ENCODE data around the gene METTL25B. TPM values are rescaled to one million over a fixed set of nuclear protein-coding genes. Genes with fewer than 3 reads are reported as not detected.

Gene METTL25B
- total RNA-seq, 1 experiment from 2014 or later: 51.0 TPM

DNA sequence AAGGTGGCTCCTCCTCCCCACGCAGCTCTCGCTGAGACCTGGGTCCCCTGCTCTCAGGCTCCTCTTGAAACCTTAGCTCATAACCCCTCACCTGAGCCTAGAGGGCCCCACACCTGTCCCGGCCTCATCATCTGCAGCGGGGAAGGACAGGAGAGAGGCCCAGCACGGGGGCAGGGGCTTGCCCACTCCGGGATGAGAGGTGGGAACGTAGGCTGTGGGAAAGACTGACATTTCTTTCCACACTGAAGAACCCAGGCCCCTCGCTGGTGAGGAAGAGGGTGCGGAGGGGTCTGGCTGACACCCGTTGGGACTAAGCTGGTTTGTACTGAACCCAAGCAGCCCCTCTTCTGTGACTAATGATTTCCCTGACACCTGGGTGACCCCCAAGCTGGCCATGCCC lies 37.1 kb upstream of the METTL25B start:
- BruUV-seq (replicated peaks): no TSS peak
- H3K4me2 ChIP-seq: peak overlapping the region; percentile 95
- H3K9me3 ChIP-seq (ENCODE audit: insufficient read depth, low read depth): no peaks in the 10 kb centered on the region
- H3K4me3 ChIP-seq: peak overlapping the region; percentile 46; the same call in 1 of the 2 replicates
- H3K36me3 ChIP-seq (ENCODE audit: low read depth): no peaks in the 10 kb centered on the region
- peaks cover 50% of the 10 kb centered on the region for H3F3A ChIP-seq (ENCODE audit: insufficient read depth, low read depth)
- ChIA-PET POLR2A (ENCODE audit: unreplicated experiment) (interaction anchor here (0.6 to 1.2 kb wide), 3 partner anchors 12 to 14 kb away, joined by 7 to 28 read pairs (median 10); partner anchors contain the start of gene CRABP2), CTCF (interaction anchor here (1.0 to 6.3 kb wide), 4 partner anchors 14 to 63 kb away, joined by 5 to 109 read pairs (median 14); partner anchors contain the start of gene CRABP2)
- no peaks in the 10 kb centered on the region for H3K9me2 ChIP-seq (ENCODE audit: insufficient read depth)
- H3K4me1 ChIP-seq (replicated peaks; ENCODE audit: insufficient read depth): peaks cover 70% of the 10 kb centered on the region
- H3K79me2 ChIP-seq (ENCODE audit: low read depth): no peaks in the 10 kb centered on the region
- no peaks in the 10 kb centered on the region for H3K27me3 ChIP-seq (ENCODE audit: insufficient read depth, low read depth)
- TF ChIP-seq EZH2 (IDR thresholded peaks at IDR 0.05; ENCODE audit: low read depth): no peak
- TF ChIP-seq, protein P1, sequence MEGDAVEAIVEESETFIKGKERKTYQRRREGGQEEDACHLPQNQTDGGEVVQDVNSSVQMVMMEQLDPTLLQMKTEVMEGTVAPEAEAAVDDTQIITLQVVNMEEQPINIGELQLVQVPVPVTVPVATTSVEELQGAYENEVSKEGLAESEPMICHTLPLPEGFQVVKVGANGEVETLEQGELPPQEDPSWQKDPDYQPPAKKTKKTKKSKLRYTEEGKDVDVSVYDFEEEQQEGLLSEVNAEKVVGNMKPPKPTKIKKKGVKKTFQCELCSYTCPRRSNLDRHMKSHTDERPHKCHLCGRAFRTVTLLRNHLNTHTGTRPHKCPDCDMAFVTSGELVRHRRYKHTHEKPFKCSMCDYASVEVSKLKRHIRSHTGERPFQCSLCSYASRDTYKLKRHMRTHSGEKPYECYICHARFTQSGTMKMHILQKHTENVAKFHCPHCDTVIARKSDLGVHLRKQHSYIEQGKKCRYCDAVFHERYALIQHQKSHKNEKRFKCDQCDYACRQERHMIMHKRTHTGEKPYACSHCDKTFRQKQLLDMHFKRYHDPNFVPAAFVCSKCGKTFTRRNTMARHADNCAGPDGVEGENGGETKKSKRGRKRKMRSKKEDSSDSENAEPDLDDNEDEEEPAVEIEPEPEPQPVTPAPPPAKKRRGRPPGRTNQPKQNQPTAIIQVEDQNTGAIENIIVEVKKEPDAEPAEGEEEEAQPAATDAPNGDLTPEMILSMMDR (conservative IDR thresholded peaks at IDR 0.05): no peak
- H3K27ac ChIP-seq: peak overlapping the region; percentile 94
- H4K20me1 ChIP-seq (ENCODE audit: insufficient read depth): no peaks in the 10 kb centered on the region
- no peak for DNase-seq
- no peak overlapping the region for H2AFZ ChIP-seq
- intact Hi-C loops (cut with micrococcal nuclease; ENCODE audit: unreplicated experiment): loop anchor here (5.0 to 10.0 kb wide), 3 partner anchors 76 to 444 kb away; partner anchors contain the start of genes ETV3, MEF2D and PRCC

DNA sequence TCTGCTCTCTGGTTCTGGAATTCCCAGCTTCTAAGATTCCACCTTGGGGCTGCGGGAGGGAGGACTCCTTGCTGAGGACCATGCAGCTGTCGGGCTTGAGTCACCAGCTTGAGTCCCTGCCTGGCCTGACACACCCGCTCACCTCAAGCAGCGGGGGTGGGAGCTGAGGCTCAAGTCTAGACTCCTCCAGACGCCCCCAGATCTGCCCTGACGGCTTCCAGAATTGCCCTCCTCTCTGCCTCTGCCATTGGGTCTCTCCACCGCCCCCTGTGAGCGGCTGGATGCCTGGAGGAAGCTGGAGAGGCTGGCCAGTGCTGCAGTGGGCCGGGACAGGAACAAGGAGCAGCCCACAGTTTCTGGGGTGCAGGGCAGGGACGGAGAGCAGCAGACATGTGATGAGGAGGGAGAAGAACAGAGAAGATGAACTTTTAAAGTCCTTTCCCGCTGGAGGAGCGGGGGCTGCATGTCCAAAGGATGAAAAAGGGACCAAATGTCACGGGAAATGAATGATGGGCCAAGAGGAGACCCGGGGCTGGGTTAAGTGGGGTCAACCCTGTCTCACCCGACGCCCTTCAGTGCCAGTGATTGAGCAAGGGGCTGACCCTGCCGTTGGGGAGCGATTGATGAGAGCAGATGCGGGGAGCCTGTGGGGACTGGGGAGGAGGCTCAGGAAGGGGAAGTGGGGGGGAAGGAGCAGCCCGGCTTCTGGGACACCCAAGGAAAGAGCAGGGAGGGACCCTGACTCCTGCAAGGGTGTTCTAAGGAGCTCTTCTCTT lies 36.4 kb upstream of the METTL25B start:
- Histone ChIP-seq H2AFZ (no peak overlapping the region), H3K36me3 (ENCODE audit: low read depth) (no peaks in the 10 kb centered on the region), H3K27ac (peak overlapping the region; percentile 94), H3K4me1 (replicated peaks; ENCODE audit: insufficient read depth) (peaks cover 65% of the 10 kb centered on the region), H3F3A (ENCODE audit: insufficient read depth, low read depth) (peaks cover 49% of the 10 kb centered on the region), H4K20me1 (ENCODE audit: insufficient read depth) (no peaks in the 10 kb centered on the region), H3K9me3 (ENCODE audit: insufficient read depth, low read depth) (no peaks in the 10 kb centered on the region), H3K79me2 (ENCODE audit: low read depth) (no peaks in the 10 kb centered on the region), H3K27me3 (ENCODE audit: insufficient read depth, low read depth) (no peaks in the 10 kb centered on the region), H3K4me2 (peak overlapping the region; percentile 95), H3K9me2 (ENCODE audit: insufficient read depth) (no peaks in the 10 kb centered on the region), H3K4me3 (peak overlapping the region; percentile 46; the same call in 1 of the 2 replicates)
- intact Hi-C loops (cut with micrococcal nuclease; ENCODE audit: unreplicated experiment): loop anchor here (2.0 to 10.0 kb wide), 4 partner anchors 59 to 443 kb away; partner anchors contain the start of genes ETV3, HDGF, MEF2D and PRCC
- peak; percentile 79 to 80 for DNase-seq
- CTCF ChIA-PET: interaction anchor here (1.0 to 6.3 kb wide), 4 partner anchors 13 to 64 kb away, joined by 5 to 109 read pairs (median 14); partner anchors contain the start of gene CRABP2
- POLR2A ChIA-PET (ENCODE audit: unreplicated experiment): interaction anchor here (0.6 to 1.2 kb wide), 4 partner anchors 11 to 37 kb away, joined by 5 to 28 read pairs (median 6); partner anchors contain the start of genes CRABP2, ISG20L2 and METTL25B
- TF ChIP-seq, protein P1 (conservative IDR thresholded peaks at IDR 0.05): no peak
- TF ChIP-seq EZH2 (IDR thresholded peaks at IDR 0.05; ENCODE audit: low read depth): no peak
- no TSS peak for BruUV-seq (replicated peaks)

DNA sequence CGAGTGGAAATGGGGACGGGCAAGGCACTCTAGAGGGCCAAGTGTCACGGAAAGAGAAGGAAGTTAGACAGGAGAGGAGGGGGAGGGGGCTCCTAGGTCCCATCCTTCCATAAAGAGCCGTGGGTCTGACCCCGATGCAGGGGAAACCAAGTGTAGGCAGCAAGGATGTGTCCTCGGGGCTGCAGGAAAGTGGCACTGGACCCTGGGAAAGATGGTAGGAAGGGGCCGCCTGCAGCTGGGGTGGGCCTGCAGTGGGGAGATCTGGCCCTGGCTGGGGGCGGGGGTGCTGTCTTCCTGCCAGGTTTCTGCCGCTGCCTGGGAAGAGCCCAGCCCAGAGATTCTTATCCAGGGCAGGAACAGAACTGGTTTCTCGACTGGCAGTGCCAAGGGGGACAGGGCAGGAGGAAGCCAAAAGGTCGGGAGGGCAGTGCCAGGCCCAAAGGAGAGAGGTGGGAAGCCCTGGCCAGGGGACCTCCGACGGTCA lies 35.8 kb upstream of the METTL25B start:
- H3K4me3 ChIP-seq: peak overlapping the region; percentile 54; the same call in 1 of the 2 replicates
- BruUV-seq (replicated peaks): no TSS peak

More for the DNA sequence above, 35.8 kb upstream of the METTL25B start:
- H3F3A ChIP-seq (ENCODE audit: insufficient read depth, low read depth): peaks cover 55% of the 10 kb centered on the region
- H3K27ac ChIP-seq: peak overlapping the region; percentile 94
- no peaks in the 10 kb centered on the region for H3K9me3 ChIP-seq (ENCODE audit: insufficient read depth, low read depth)
- H3K4me2 ChIP-seq: peak overlapping the region; percentile 95
- H3K9me2 ChIP-seq (ENCODE audit: insufficient read depth): no peaks in the 10 kb centered on the region
- no peaks in the 10 kb centered on the region for H4K20me1 ChIP-seq (ENCODE audit: insufficient read depth)
- H3K4me1 ChIP-seq (replicated peaks; ENCODE audit: insufficient read depth): peaks cover 59% of the 10 kb centered on the region
- no peak for DNase-seq
- ChIA-PET POLR2A (ENCODE audit: unreplicated experiment) (interaction anchor here (0.5 to 1.2 kb wide), 6 partner anchors 10 to 480 kb away, joined by 3 to 28 read pairs (median 6); partner anchors contain the start of genes CRABP2, ISG20L2, METTL25B and PMF1), CTCF (interaction anchor here (1.0 to 6.3 kb wide), 3 partner anchors 12 to 65 kb away, joined by 5 to 109 read pairs (median 9); partner anchors contain the start of gene CRABP2)
- no peak for TF ChIP-seq EZH2 (IDR thresholded peaks at IDR 0.05; ENCODE audit: low read depth)
- TF ChIP-seq, protein P1 (conservative IDR thresholded peaks at IDR 0.05): no peak
- H2AFZ ChIP-seq: no peak overlapping the region
- no peaks in the 10 kb centered on the region for H3K36me3 ChIP-seq (ENCODE audit: low read depth)
- no peaks in the 10 kb centered on the region for H3K79me2 ChIP-seq (ENCODE audit: low read depth)
- H3K27me3 ChIP-seq (ENCODE audit: insufficient read depth, low read depth): no peaks in the 10 kb centered on the region
- intact Hi-C loops (cut with micrococcal nuclease; ENCODE audit: unreplicated experiment): loop anchor here (2.0 to 10.0 kb wide), 4 partner anchors 58 to 442 kb away; partner anchors contain the start of genes ETV3, HDGF, MEF2D and PRCC

All from PC-9 (cell line).